ENCODE results near the gene ADGRA1. TPM values are rescaled to one million over a fixed set of nuclear protein-coding genes. Genes with fewer than 3 reads are reported as not detected.

Gene ADGRA1
- total RNA-seq, 1 donor: not detected

DNA sequence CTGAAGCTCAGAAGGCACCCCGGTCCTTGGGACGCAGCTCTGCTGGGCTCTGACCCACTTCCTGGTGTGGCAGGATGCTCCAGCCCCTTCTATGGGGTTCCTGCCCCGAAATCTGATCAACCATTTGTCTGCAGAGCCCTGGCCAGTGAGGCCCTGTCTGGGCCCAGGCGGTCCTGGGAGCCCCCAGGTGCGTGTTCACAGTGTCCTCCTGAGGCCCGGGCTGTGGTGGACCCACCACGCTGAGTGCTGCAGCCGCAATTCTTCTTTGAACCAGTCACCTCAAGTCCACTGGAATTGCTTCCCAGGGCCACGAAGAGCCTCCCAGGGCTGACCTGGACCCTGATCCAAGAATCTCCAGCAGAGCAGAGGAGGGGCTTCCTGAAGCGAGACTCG, 91.4 kb downstream of the ADGRA1 start:
- H3K4me3 ChIP-seq (ENCODE audit: low read depth, low read length): no peak overlapping the region
- TF ChIP-seq CTCF (IDR thresholded peaks at IDR 0.05; ENCODE audit: insufficient read depth, low read length): no peak
- DNase-seq (ENCODE audit: low read depth): no peak

- no peak for DNase-seq (ENCODE audit: low read depth)
- no peak for TF ChIP-seq CTCF (IDR thresholded peaks at IDR 0.05; ENCODE audit: insufficient read depth, low read length)
- H3K4me3 ChIP-seq (ENCODE audit: low read depth, low read length): no peak overlapping the region
These were observed 91.9 kb downstream of the ADGRA1 start for GRCh38 chr10:133179651-133180050.

DNA sequence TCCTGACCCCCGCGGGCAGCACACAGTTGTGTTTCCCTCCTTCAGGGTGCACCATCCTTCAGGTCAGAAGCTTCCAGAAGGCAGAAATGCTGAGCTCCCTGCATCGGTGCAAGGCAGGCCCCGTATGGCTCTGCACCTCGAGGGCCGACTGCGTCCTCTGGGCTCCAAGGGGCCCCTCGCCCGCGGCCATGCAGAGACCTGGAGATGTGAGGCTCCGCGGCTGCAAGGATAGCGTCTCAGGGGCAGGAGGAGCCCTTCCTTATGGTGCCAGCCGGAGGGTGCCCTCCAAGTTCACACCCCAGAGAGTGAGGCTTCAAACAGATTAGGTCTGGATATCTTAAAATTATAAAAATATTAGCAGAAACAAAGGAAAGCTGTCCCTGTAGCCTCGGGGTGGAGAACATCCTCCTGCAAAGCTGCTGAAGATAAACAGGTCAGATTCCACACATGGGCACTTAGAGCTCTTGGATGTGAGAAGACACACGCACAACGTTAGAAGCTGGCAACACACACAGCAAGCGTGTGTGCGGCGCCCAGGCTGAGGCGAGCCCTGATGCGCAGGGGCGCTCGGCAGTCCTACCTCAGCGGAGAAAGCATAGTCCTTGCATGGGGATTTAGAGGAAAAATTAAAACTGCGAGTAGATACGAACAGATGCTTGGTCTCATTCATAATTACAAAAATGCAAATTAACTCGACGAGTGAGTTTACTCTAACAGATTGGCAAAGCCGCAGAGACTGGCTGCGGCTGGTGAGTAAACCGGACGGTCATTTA, 92.7 kb downstream of the ADGRA1 start:
- H3K4me3 ChIP-seq (ENCODE audit: low read depth, low read length): no peak overlapping the region
- TF ChIP-seq CTCF (IDR thresholded peaks at IDR 0.05; ENCODE audit: insufficient read depth, low read length): no peak
- no peak for DNase-seq (ENCODE audit: low read depth)

DNA sequence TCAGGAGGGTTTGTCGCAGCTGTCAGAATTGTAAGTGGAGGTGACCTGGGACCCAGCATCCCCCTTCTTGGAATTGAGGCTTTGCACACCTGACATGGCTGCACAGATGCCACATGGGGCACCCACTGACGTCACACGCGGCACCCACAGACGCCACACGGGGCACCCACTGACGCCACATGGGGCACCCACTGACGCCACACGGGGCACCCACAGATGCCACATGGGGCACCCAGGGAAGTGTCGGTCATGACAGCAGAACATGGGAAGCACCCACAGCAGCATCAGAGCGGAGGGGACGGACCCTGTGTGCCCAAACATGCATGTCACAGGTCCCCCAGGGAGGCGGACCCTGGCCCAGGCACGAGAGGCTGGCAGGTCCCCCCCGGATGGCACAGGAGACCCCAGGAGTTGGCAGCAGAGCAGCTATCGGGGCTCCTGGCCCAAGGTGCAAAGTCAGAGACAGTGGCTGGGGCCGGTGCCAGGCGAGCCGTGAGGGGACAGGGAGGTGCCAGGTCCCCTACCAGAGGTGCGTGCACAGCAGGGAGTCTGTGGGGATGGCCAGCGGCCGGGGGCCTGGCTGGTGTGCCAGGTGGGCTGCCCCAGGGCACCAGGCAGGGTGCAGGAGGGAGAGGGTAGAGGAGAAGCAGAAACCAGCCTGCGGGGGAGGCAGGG, 93.4 kb downstream of the ADGRA1 start:
- DNase-seq (ENCODE audit: low read depth): no peak
- no peak overlapping the region for H3K4me3 ChIP-seq (ENCODE audit: low read depth, low read length)
- TF ChIP-seq CTCF (IDR thresholded peaks at IDR 0.05; ENCODE audit: insufficient read depth, low read length): no peak

Other genes with a start within 250 kb of the ADGRA1 start
- gene CFAP46, start 145.4 kb upstream of the ADGRA1 start, total RNA-seq (ENCODE audit: low replicate concordance): 0.09 and 1.5 TPM in 2 replicates
- under 0.01 and 0.41 TPM in 2 replicates for gene KNDC1, start 72.3 kb downstream of the ADGRA1 start, total RNA-seq (ENCODE audit: low replicate concordance)
- gene UTF1, start 142.3 kb downstream of the ADGRA1 start, total RNA-seq (ENCODE audit: low replicate concordance): not detected in 2 replicates
- gene VENTX, start 149.9 kb downstream of the ADGRA1 start, total RNA-seq (ENCODE audit: low replicate concordance): not detected in 2 replicates
- 0.36 TPM in 1 of 2 replicates, not detected in the other for gene ADAM8, start 188.9 kb downstream of the ADGRA1 start, total RNA-seq (ENCODE audit: low replicate concordance)
- gene TUBGCP2, start 220.9 kb downstream of the ADGRA1 start, total RNA-seq (ENCODE audit: low replicate concordance): 33.0 and 72.8 TPM in 2 replicates
- gene ZNF511, start 221.0 kb downstream of the ADGRA1 start, total RNA-seq (ENCODE audit: low replicate concordance): 1.7 and 22.1 TPM in 2 replicates
- not detected in 2 replicates for gene CALY, start 249.0 kb downstream of the ADGRA1 start, total RNA-seq (ENCODE audit: low replicate concordance)